ENCODE measurements around the gene ALKAL2.
"Not testable (repeated sequence)": the region's sequence is repeated elsewhere in the genome, so short reads cannot be mapped to it uniquely, and the experiment has no call there.

Gene ALKAL2

DNA sequence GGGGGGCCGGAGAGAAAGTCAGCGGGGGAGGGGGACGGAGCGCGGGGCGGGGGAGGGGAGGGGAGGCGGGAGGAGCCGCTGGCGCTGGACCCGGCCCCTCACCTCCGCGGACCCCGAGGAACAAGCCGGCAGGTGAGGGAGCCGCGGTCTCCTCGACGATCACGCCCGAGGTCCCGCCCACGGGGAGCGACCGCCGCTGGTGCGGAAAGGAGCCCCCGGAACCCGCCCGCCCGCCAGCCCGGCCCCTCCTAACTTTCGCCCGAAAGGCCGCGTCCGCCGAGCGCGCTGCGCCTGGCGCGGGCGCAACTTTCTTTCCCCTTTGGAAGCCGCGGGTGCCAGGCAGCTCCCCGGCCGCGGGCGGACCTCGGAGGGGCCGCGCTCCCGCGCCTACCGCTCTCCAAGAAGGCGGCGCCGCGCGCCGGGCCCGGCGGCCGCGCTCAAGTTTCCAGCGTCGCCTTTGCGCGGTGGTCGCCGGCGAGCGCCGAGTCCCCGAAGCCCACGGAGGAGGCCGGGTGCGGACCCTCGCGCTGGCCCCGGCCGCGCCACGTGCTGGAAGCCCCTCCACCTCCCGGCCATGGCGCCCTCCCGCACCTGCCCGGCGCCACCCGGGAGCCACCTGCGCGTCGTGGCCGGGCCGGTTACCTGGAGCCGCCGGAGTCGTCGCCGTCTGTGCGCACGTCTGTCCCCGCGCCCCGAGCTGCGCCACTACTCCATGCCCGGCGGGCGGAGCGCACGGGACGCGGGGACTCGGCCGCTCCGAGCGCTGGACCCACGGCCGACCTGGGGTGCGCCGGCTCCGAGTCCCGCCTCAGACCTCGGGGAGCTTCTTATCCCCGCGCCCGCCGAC is at the start of gene ALKAL2:
Gene ALKAL2 (minus strand): TSS at position 181 of the 847 bp plus-strand sequence. CDS start 256 bp downstream, outside the sequence.
- DNase-seq: no peak

DNA sequence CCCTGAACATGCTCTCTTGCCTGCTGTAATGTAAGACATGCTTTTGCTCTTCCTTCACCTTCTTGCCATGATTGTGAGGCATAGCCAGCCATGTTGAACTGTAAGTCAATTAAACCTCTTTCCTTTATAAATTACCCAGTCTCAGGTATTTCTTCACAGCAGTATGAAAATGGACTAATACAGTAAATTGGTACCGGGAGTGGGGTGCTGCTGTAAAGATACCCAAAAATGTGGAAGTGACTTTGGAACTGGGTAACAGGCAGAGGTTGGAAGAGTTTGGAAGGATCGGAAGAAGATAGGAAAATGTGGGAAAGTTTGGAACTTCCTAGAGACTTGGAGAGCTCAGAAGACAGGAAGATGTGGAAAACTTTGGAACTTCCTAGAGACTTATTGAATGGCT is 49.1 kb upstream of the ALKAL2 start:
- DNase-seq: not testable (repeated sequence)

GRCh38 chr2:336360-336759 is 48.5 kb upstream of the ALKAL2 start:
- no peak for DNase-seq

GRCh38 chr2:332592-332991 is 44.7 kb upstream of the ALKAL2 start:
- no peak for DNase-seq

DNA sequence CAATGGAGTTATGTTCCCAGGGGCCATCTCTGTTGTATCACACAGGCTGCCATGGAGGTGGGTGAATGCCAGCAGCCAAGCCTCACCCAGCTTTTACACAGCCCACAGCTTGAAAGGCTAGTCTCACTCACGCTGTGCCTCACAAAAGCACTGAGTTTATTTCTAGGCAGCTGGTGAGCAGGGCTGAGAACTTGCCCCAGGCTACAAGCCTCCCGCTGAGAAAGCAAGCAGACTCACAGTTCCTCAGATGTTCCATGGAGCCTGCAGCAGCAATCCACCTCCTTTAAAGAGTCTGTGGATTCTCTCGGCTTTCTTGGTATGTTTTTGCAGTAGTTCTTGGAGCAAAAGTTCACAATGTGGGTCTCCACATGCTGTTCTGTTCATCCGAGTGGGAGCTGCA is 40.9 kb upstream of the ALKAL2 start:
- no peak for DNase-seq

GRCh38 chr2:323035-323434 is 35.1 kb upstream of the ALKAL2 start:
- no peak for DNase-seq

DNA sequence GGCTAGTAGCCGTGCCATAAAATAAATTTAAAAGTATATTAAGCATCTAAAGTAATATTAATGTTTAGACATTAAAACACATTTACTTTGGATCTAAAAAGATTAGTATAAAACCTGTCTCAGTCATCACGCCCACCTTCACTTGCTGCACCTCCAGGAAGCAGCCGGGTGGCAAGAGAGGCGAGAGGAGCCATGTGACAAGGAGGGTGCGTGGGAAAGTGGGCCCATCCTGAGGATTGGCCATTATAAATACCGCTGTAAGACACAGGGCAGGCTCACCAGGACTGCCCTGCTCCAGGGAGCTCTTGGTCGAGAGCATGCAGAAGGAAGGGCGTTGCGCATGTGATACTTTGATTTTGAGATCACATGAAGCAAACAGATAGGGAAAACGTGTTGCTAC is 34.4 kb upstream of the ALKAL2 start:
- no peak for DNase-seq

GRCh38 chr2:320561-320960 is 32.7 kb upstream of the ALKAL2 start:
- DNase-seq: no peak

DNA sequence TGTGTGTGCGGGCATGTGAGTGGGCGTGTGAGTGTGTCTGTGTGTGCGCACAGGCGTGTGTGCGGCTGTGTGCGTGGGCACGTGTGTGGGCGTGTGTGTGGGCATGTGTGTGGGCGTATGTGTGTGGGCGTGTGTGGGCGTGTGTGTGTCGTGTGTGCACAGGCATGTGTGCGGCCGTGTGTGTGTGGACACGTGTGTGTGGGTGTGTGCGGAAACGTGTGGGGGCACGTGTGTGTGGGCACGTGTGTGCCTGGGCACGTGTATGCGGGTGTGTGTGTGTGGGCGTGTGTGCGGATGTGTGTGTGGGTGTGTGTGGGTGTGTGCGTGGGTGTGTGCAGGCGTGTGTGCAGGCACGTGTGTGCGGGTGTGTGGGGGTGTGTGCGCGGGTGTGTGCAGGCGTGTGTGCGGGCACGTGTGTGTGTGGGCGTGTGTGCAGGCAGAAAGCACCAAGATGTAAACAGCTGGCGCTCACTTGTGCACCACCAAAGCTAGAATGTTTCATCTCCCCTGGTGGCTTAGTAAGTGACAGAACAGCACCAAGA is 31.2 kb upstream of the ALKAL2 start:
- DNase-seq: no peak

DNA sequence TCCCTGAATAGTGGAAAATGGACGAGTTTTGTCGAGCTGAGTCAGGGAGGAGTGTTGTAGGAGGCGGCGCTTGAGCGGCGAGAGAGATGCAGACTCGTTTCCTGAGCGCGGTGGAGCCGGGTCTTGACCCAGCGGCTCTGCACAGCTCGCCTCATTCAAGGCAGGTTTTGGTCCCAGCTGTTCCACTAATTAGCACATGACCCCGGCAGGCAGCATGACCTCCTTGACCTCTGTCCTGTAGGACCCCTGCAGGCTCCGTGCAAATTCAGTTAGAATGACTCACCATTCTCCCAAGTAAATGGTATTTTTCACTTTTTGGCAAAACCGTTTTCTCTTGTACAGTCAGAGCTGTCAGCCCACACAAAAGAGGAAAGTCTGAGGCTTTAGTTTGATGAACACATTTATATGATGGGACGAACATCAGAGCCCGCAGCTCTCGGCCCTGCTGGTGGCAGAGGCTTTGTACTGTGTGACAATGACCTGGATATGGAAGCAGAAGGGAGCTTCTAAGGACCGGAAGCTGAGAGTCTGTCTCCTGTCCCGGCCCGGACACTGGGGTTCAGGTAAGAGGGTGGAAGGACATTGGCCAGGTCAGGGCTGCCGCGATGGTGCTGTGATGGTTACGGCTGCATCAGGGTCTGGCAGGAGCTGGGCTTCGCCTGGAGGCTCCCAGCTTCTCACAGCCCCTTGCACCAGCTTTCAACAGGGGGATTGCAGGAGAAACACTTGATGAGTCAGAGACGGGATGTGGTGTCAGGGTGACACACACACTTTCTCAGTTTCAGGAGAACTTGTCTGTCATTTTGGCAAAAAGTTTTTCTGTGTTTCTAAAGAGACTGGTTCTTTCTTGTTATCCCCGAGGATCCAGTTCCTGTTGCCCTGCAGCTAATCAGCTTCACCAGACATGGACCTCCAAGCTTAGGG is 29.9 kb upstream of the ALKAL2 start:
- no peak for DNase-seq

DNA sequence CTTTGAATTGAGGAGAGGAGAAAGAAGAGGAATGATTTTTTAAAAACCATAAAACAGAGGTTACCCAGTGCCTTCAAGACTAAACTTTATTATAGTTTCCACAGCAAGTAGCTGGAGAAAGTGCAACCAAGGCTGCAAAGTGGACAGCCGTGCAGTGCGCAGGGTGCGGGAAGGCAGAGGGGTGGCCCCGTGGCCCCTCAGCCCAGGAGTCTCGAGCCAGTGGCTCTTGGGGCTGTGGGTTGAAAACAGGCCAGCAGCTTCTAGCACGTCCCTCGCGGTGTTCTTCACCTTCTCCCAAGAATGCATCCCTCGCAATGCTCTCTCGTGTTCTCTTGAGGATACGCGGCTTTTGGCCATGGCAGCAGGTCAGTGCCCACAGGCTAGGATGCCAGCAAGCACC is 28.5 kb upstream of the ALKAL2 start:
- DNase-seq: no peak

GRCh38 chr2:315925-316324 is 28.0 kb upstream of the ALKAL2 start:
- not testable (repeated sequence) for DNase-seq

- DNase-seq: no peak
Observed at GRCh38 chr2:314561-315336, 26.9 kb upstream of the ALKAL2 start.

GRCh38 chr2:313991-314390 is 26.1 kb upstream of the ALKAL2 start:
- DNase-seq: no peak

- DNase-seq: no peak
Observed at GRCh38 chr2:310994-311393, 23.1 kb upstream of the ALKAL2 start.

DNA sequence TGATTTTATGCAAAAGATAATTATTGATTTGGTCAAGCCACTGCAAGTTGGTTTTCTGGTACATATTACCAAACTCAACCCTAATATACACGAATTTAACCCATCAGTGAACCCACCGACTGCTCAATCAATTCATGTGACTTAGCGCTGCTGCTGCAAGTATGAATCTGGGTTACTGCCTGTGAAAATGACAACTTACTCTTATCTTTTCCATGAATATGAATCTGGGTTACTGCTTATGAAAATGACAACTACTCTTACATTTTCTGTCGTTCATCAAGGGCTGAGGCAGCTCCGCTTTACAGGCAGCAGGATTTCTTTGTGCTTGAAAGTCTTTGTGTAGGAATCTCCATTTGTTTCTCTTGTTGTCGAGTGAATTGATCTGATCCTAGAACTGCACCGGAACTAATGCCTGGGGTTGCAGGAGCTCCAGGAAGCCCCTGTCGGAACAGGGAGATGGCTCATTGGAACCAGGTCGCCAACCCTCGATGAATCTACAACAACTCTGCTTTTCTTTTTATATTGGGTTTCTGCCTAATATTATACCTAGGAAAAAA is 22.1 kb upstream of the ALKAL2 start:
- no peak for DNase-seq

- DNase-seq: no peak
Observed at GRCh38 chr2:309148-309953, 21.5 kb upstream of the ALKAL2 start.

GRCh38 chr2:305366-305765 is 17.5 kb upstream of the ALKAL2 start:
- no peak for DNase-seq

GRCh38 chr2:296354-296753 is 8.5 kb upstream of the ALKAL2 start:
- DNase-seq: no peak

- no peak for DNase-seq
Observed at GRCh38 chr2:295090-295489, 7.2 kb upstream of the ALKAL2 start.

DNA sequence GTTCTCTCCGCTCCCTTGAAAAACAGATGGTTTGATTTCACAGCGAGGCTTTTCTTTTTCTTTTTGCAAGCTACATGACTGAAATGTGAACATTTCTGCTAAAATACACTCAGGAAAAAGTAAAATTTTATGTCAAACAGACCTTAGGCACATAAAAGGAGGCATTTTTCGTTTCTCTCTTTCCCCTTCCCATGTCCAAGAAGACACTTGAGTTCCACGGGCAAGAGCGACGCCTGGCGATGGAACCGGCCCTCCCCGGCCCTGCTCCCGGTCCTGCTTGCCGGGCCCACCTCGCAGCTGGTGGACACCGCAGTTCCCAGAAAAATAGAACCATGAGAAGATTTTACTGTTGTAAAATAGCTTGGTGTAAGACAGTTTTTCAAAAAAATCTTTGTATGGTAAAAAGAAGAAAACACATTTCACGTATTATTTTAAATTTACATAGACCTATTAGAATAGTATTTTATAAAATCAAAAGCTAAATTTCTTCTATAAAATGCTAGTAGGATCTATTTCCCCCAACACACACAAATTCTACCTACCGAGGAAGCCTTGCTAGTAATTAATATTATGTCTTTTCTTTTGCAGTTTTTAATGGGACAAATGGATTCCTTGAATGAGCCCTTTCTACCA is 2.3 kb upstream of the ALKAL2 start:
- DNase-seq: no peak

All from SHP77 treated with DMSO at 0.1 percent for 48 hours (cell line).